ENCODE measurements around the gene TMEM217.

Gene TMEM217

DNA sequence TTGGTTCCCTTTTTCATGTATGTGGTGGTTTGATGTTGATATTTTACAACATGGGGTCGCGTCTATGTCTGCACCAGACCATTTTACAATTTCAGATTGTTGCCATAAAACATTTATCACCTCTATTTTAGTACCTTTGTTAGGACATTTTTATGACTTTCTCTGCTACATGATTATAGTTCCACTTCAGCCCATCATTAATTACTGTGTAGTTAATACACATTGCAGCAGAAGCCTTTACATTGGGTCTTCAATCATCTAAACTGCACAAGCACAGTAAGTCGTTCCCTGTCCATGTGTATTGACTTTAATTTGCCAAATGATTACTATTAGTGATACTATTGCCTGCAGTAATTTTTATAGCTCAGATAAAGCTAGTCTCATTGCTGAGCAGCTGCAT lies 15.7 kb upstream of the TMEM217 start (continued):
- TF ChIP-seq ZNF514 (tag by site-specific recombination; IDR thresholded peaks at IDR 0.05) (no peak), GLIS1 (tag by site-specific recombination; IDR thresholded peaks at IDR 0.05) (no peak), ZNF624 (tag by site-specific recombination; IDR thresholded peaks at IDR 0.05) (0 out of 2 replicates have a peak, but pooled peaks have one; percentile 22), ZNF830 (tag by site-specific recombination; IDR thresholded peaks at IDR 0.05; ENCODE audit: low read depth) (no peak), ZNF549 (tag by site-specific recombination; IDR thresholded peaks at IDR 0.05) (no peak), TCF7L2 (IDR thresholded peaks at IDR 0.05; ENCODE audit: borderline replicate concordance, low read depth, low read length) (no peak), KLF16 (tag by site-specific recombination; IDR thresholded peaks at IDR 0.05) (0 out of 2 replicates have a peak, but pooled peaks have one; percentile 71), ZNF138 (tag by site-specific recombination; IDR thresholded peaks at IDR 0.05; ENCODE audit: borderline replicate concordance) (no peak), SP7 (tag by site-specific recombination; IDR thresholded peaks at IDR 0.05) (peak; percentile 80), ZNF202 (tag by site-specific recombination; IDR thresholded peaks at IDR 0.05; ENCODE audit: borderline replicate concordance) (no peak), ZNF658 (tag by site-specific recombination; IDR thresholded peaks at IDR 0.05) (no peak), FEZF1 (tag by site-specific recombination; IDR thresholded peaks at IDR 0.05) (peak; percentile 96), ZNF23 (tag by site-specific recombination; IDR thresholded peaks at IDR 0.05; ENCODE audit: borderline replicate concordance) (no peak), ZNF785 (tag by site-specific recombination; IDR thresholded peaks at IDR 0.05) (no peak), GFI1B (tag by site-specific recombination; IDR thresholded peaks at IDR 0.05) (peak; percentile 38; the same call in 1 of the 2 replicates)
- TF ChIP-seq, protein P1, sequence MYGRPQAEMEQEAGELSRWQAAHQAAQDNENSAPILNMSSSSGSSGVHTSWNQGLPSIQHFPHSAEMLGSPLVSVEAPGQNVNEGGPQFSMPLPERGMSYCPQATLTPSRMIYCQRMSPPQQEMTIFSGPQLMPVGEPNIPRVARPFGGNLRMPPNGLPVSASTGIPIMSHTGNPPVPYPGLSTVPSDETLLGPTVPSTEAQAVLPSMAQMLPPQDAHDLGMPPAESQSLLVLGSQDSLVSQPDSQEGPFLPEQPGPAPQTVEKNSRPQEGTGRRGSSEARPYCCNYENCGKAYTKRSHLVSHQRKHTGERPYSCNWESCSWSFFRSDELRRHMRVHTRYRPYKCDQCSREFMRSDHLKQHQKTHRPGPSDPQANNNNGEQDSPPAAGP (tag by site-specific recombination; IDR thresholded peaks at IDR 0.05): no peak
- TF ChIP-seq, protein P2, sequence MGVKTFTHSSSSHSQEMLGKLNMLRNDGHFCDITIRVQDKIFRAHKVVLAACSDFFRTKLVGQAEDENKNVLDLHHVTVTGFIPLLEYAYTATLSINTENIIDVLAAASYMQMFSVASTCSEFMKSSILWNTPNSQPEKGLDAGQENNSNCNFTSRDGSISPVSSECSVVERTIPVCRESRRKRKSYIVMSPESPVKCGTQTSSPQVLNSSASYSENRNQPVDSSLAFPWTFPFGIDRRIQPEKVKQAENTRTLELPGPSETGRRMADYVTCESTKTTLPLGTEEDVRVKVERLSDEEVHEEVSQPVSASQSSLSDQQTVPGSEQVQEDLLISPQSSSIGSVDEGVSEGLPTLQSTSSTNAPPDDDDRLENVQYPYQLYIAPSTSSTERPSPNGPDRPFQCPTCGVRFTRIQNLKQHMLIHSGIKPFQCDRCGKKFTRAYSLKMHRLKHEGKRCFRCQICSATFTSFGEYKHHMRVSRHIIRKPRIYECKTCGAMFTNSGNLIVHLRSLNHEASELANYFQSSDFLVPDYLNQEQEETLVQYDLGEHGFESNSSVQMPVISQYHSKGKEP (tag by site-specific recombination; IDR thresholded peaks at IDR 0.05): 0 out of 2 replicates have a peak, but pooled peaks have one; percentile 34

- no peak overlapping the region for H3K4me3 ChIP-seq (ENCODE audit: low read depth, low read length)
- POLR2A ChIA-PET: interaction anchor here (0.7 to 1.9 kb wide), 2 partner anchors 15 to 63 kb away, joined by 4 to 5 read pairs; partner anchors contain the start of genes TBC1D22B and TMEM217
- H3K9me3 ChIP-seq (ENCODE audit: control insufficient read depth, insufficient read depth, low read depth, low read length): no peaks in the 10 kb centered on the region
- H3K4me1 ChIP-seq (ENCODE audit: control insufficient read depth, insufficient read depth, low read length): 0 out of 2 replicates have a peak, but pooled peaks cover 5% of the 10 kb centered on the region
- H3K27ac ChIP-seq (ENCODE audit: extremely low read depth, low read depth, low read length): no peak overlapping the region
- H3K36me3 ChIP-seq (ENCODE audit: control insufficient read depth in 2 of 2, insufficient read depth in 1 of 2, low read length in 2 of 2): peaks cover 4 to 14% of the 10 kb centered on the region in 2 experiments; a peak in 2 of 3 replicates
- TF ChIP-seq ZNF843 (tag by site-specific recombination; IDR thresholded peaks at IDR 0.05) (no peak), SCRT2 (tag by site-specific recombination; IDR thresholded peaks at IDR 0.05) (peak; percentile 88; the same call in 1 of the 2 replicates), ZNF274 (IDR thresholded peaks at IDR 0.05; ENCODE audit: low read length) (no peak), ZNF274 (tag by site-specific recombination; IDR thresholded peaks at IDR 0.05; ENCODE audit: borderline replicate concordance) (no peak), ZNF335 (tag by site-specific recombination; conservative IDR thresholded peaks at IDR 0.05) (peak; percentile 39), TSHZ1 (tag by site-specific recombination; IDR thresholded peaks at IDR 0.05; ENCODE audit: borderline replicate concordance) (no peak), ZNF362 (tag by site-specific recombination; IDR thresholded peaks at IDR 0.05) (0 out of 2 replicates have a peak, but pooled peaks have one; percentile 15), ZFP37 (tag by site-specific recombination; IDR thresholded peaks at IDR 0.05) (no peak), EGR2 (tag by site-specific recombination; IDR thresholded peaks at IDR 0.05; ENCODE audit: low read depth) (no peak)
- CTCF ChIA-PET: interaction anchor here (0.5 to 1.0 kb wide), 3 partner anchors 8 to 388 kb away, joined by 3 to 5 read pairs (median 3); no protein-coding TSS in a partner anchor
Measured at GRCh38 chr6:37272834-37273566, 15.1 kb upstream of the TMEM217 start.
